Activated CD8-positive, alpha-beta T cell treated with anti-CD3 and anti-CD28 coated beads for 36 hours (primary cell): ENCODE results near the gene DDX27. TPM values are rescaled to one million over a fixed set of nuclear protein-coding genes. Genes with fewer than 3 reads are reported as not detected.

ENCODE experiments used
- ATAC-seq: fragments of 200-7000 bp; cut with Tn5 transposase; one replicate; pipeline ENCODE4 v1.10.0; 2021; ENCODE audit warnings: mild to moderate bottlenecking, moderate library complexity
- CTCF ChIA-PET: fragments of 350-600 bp; sonication (Branson Sonifier 250); formaldehyde crosslinking; loops from one replicate; lab custom pipeline; 2021; ENCODE audit warnings: antibody characterized with exemption; lab: Charles Lee
- POLR2A ChIA-PET: fragments of 350-600 bp; sonication (Branson Sonifier 250); formaldehyde crosslinking; loops from one replicate; lab custom pipeline; 2021; ENCODE audit warnings: antibody characterized with exemption; lab: Charles Lee
- DNase-seq: peaks from one replicate; pipeline ENCODE4 v3.0.0-alpha.2; 2020
- H3K27ac Mint-ChIP-seq: one replicate; pipeline ENCODE4 v1.8.0; 2021; ENCODE audit warnings: mild to moderate bottlenecking, mixed read lengths
- H3K27me3 Mint-ChIP-seq: one replicate; pipeline ENCODE4 v1.8.0; 2021; ENCODE audit warnings: mixed read lengths
- H3K36me3 Mint-ChIP-seq: one replicate; pipeline ENCODE4 v1.8.0; 2021; ENCODE audit warnings: low read depth, mixed read lengths
- H3K4me1 Mint-ChIP-seq: one replicate; pipeline ENCODE4 v1.8.0; 2021; ENCODE audit warnings: low read depth, mixed read lengths
- H3K4me3 Mint-ChIP-seq: one replicate; pipeline ENCODE4 v1.8.0; 2021; ENCODE audit warnings: mild to moderate bottlenecking, moderate library complexity, mixed read lengths
- H3K9me3 Mint-ChIP-seq: one replicate; pipeline ENCODE4 v1.8.0; 2021; ENCODE audit warnings: mixed read lengths
- intact Hi-C: fragments of 100-400 bp; cut with micrococcal nuclease; formaldehyde crosslinking; loops from one replicate; pipeline ENCODE4 v1.10.0; 2022
- total RNA-seq, 2 experiments: library from RNA; stranded (reverse); gene quantifications; one replicate each; pipeline ENCODE4 v1.2.3, GENCODE V29; 2021
- TF ChIP-seq, protein P1 (sequence below): fragments of 200-600 bp; IDR thresholded peaks from one replicate; pipeline ENCODE4 v1.8.0; 2022; ENCODE audit warnings: antibody characterized with exemption, mild to moderate bottlenecking

DDX27 gene
- total RNA-seq, 2 experiments from 2014 or later: 45.2 to 45.9 TPM

DNA sequence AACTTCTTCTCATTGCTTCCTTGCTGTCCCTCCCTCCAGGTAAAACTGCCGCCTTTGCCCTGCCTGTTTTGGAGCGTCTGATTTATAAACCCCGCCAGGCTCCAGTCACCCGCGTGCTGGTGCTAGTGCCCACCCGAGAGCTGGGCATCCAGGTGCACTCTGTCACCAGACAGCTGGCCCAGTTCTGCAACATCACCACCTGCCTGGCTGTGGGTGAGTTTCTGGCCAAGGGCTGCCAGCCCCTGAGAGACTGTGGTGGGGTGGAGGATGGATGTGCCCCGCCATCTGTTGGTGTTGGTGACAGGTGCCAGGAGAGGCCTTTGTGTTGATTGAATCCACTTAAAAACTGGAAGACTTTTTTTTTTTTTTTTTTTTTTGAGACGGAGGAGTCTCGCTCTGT is 9.5 kb downstream of the DDX27 start:
- no peak overlapping the region for H3K4me3 Mint-ChIP-seq
- intact Hi-C loops: no loop called here
- H3K27ac Mint-ChIP-seq: no peak overlapping the region
- ATAC-seq: no peak
- TF ChIP-seq, protein P1, sequence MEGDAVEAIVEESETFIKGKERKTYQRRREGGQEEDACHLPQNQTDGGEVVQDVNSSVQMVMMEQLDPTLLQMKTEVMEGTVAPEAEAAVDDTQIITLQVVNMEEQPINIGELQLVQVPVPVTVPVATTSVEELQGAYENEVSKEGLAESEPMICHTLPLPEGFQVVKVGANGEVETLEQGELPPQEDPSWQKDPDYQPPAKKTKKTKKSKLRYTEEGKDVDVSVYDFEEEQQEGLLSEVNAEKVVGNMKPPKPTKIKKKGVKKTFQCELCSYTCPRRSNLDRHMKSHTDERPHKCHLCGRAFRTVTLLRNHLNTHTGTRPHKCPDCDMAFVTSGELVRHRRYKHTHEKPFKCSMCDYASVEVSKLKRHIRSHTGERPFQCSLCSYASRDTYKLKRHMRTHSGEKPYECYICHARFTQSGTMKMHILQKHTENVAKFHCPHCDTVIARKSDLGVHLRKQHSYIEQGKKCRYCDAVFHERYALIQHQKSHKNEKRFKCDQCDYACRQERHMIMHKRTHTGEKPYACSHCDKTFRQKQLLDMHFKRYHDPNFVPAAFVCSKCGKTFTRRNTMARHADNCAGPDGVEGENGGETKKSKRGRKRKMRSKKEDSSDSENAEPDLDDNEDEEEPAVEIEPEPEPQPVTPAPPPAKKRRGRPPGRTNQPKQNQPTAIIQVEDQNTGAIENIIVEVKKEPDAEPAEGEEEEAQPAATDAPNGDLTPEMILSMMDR: no peak
- DNase-seq: no peak
- CTCF ChIA-PET: interaction anchor here (0.6 to 0.8 kb wide), 2 partner anchors 12 to 117 kb away, joined by 3 to 5 read pairs; no protein-coding TSS in a partner anchor
- POLR2A ChIA-PET: interaction anchor here (0.7 kb wide), 1 partner anchor 279 kb away, joined by 3 read pairs; no protein-coding TSS in a partner anchor
- no peaks in the 10 kb centered on the region for H3K27me3 Mint-ChIP-seq
- H3K4me1 Mint-ChIP-seq: peaks cover 10% of the 10 kb centered on the region
- H3K9me3 Mint-ChIP-seq: no peaks in the 10 kb centered on the region
- peaks cover 59% of the 10 kb centered on the region for H3K36me3 Mint-ChIP-seq

DNA sequence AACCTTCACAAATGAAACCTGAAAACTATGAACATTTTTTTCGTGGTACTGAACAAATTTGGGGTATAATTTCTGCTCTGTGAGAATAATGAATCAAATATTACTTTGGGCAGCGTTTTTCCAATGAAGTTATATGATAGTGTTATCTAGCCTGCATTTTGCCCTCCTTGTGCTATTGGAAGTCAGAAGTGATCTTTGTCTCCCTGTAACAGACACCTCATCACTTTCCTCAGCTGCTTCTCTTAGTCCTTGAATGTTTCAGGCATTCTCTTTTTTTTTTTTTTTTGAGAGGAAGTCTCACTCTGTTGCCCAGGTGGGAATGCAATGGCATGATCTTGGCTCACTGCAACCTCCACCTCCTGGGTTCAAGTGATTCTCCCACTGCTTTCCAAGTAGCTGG is 10.2 kb downstream of the DDX27 start:
- TF ChIP-seq, protein P1: no peak

DNA sequence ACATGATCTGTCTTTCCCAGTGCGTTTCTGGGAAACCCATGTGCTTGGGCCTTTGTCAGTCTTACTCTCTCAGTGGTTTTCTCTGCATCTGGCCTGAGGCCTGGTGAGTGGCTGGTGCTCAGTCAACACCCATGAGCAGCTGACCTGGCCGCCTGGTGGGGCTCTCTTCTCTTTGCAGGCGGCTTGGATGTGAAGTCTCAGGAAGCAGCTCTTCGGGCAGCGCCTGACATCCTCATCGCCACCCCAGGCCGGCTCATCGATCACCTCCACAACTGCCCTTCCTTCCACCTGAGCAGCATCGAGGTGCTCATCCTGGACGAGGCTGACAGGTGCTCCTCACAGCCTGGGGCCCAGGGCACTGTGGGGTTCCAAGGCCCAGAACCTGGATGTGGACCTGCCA is 10.8 kb downstream of the DDX27 start:
- DNase-seq: no peak
- peaks cover 57% of the 10 kb centered on the region for H3K36me3 Mint-ChIP-seq
- TF ChIP-seq, protein P1: no peak
- ATAC-seq: no peak
- intact Hi-C loops: no loop called here
- H3K27ac Mint-ChIP-seq: peak overlapping the region; percentile 34
- H3K4me1 Mint-ChIP-seq: peaks cover 10% of the 10 kb centered on the region
- ChIA-PET CTCF (interaction anchor here (1.7 kb wide), 1 partner anchor 13 kb away, joined by 9 read pairs; no protein-coding TSS in a partner anchor), POLR2A (interaction anchor here (0.6 to 1.2 kb wide), 2 partner anchors 13 to 14 kb away, joined by 3 to 4 read pairs; no protein-coding TSS in a partner anchor)
- H3K9me3 Mint-ChIP-seq: no peaks in the 10 kb centered on the region
- H3K27me3 Mint-ChIP-seq: no peaks in the 10 kb centered on the region
- no peak overlapping the region for H3K4me3 Mint-ChIP-seq

More for the DNA sequence above, 10.2 kb downstream of the DDX27 start:
- Mint-ChIP-seq H3K27ac (no peak overlapping the region), H3K27me3 (no peaks in the 10 kb centered on the region), H3K4me1 (peaks cover 10% of the 10 kb centered on the region), H3K4me3 (no peak overlapping the region), H3K36me3 (peaks cover 61% of the 10 kb centered on the region), H3K9me3 (no peaks in the 10 kb centered on the region)
- CTCF ChIA-PET: interaction anchor here (0.6 to 1.7 kb wide), 2 partner anchors 12 to 116 kb away, joined by 3 to 9 read pairs; no protein-coding TSS in a partner anchor
- intact Hi-C loops: no loop called here
- POLR2A ChIA-PET: interaction anchor here (0.6 to 0.7 kb wide), 2 partner anchors 15 to 280 kb away, joined by 3 read pairs; no protein-coding TSS in a partner anchor
- no peak for DNase-seq
- ATAC-seq: no peak

DNA sequence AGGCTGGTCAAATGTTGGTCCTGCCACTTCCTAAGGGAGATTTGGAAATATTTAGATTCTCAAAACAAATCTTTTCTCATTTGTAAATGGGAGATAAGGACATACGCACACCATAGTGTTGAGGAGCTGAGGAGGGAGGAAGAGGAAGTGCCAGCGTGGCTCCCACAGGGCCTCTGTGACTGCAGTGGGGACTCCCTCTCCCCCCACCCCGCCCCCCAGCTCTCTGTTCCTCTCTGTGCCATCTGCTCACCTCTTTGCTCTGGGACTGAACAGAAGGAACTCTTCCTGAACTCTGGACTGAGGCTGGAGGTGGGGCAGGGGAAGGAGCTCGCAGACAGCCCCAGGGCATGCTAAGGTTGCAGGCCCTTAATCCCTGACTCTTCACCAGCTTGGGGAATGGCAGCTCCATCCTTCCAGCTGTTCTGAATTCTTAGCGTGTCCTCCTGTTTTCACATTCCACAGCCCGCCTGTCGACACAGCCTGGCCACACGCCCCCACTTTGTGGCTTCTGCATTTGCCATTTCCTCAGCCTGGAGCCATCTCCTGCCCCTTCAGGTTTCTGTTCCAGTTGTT is 11.4 kb downstream of the DDX27 start:
- no peak for ATAC-seq
- H3K36me3 Mint-ChIP-seq: peaks cover 55% of the 10 kb centered on the region
- no peak overlapping the region for H3K4me3 Mint-ChIP-seq

More for the DNA sequence above, 11.4 kb downstream of the DDX27 start:
- DNase-seq: no peak
- POLR2A ChIA-PET: interaction anchor here (1.2 kb wide), 1 partner anchor 13 kb away, joined by 4 read pairs; no protein-coding TSS in a partner anchor
- Mint-ChIP-seq H3K4me1 (peaks cover 10% of the 10 kb centered on the region), H3K9me3 (no peaks in the 10 kb centered on the region), H3K27ac (peak overlapping the region; percentile 59), H3K27me3 (no peaks in the 10 kb centered on the region)
- TF ChIP-seq, protein P1: no peak
- intact Hi-C loops: no loop called here
- CTCF ChIA-PET: interaction anchor here (1.7 kb wide), 1 partner anchor 14 kb away, joined by 9 read pairs; no protein-coding TSS in a partner anchor
